Lower leg skin (tissue), 4 donors: ENCODE measurements around the gene WDFY4. TPM values are rescaled to one million over a fixed set of nuclear protein-coding genes. Genes with fewer than 3 reads are reported as not detected.
A peak's percentile ranks its signal among the peaks of the same experiment; 100 is the strongest.

Experiments
- DNase-seq, 2 donors: peaks; one replicate each; pipeline ENCODE4 v3.0.0-alpha.2; 2019; ENCODE audit warnings: low spot score in 2 of 2
- H3K4me3 ChIP-seq: fragments of 200-600 bp; sonication (generic); 2 replicates; pipeline ENCODE4 v1.5.1; 2017; ENCODE audit warnings: mild to moderate bottlenecking, low read depth; ENCODE audit not compliant: poor library complexity, severe bottlenecking
- POLR2A ChIP-seq, 2 donors: fragments of 450-650 bp; IDR thresholded peaks; one replicate each; pipeline ENCODE4 v1.6.1; 2016 to 2017; ENCODE audit warnings: antibody characterized with exemption in 2 of 2, mild to moderate bottlenecking in 1 of 2, moderate library complexity in 1 of 2
- WGBS, 2 donors: methylation state at CpG; one replicate each; pipeline ENCODE4 v1.1.5; 2018; 5-methylcytosine and 5-hydroxymethylcytosine counted together
- intact Hi-C: fragments of 100-400 bp; cut with DNase I; formaldehyde crosslinking; loops from one replicate; pipeline ENCODE4 v1.15.0; 2023; ENCODE audit warnings: low total_unique reads
- total RNA-seq, 4 donors: library from RNA; depleted of rRNA; stranded (reverse); fragments of >200 nt; gene quantifications; one replicate each; pipeline ENCODE4 v1.1.0, GENCODE V29; 2016
- TF ChIP-seq, protein P1 (sequence below), 3 donors: fragments of 450-650 bp; IDR thresholded peaks; one replicate each; pipeline ENCODE4 v1.5.1; 2016; ENCODE audit warnings: antibody characterized with exemption in 3 of 3, mild to moderate bottlenecking in 3 of 3, moderate library complexity in 2 of 3

The WDFY4 gene
- total RNA-seq, 4 donors from 2014 or later: 0.91 to 4.2 (median 1.1) TPM

DNA sequence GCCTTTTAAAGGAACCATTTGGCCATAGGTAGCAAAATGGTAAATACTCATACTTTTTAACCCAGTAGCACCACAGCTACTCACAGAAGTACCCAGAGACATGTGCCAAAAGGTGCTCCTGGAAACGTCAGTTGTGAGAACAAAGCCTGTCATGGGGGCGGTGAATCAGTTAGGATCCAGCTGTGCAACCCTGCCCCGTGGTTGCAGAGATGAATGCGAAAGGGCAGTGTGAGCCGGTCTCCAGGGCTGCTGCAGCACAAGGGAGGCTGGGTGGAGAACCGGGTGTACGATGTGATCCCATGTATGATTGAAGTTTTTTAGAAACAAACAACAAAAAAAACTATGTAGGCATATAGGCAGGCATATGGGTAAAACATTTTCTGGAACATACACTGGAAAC, 256.3 kb downstream of the WDFY4 start:
- no peak overlapping the region for H3K4me3 ChIP-seq
- TF ChIP-seq, protein P1, sequence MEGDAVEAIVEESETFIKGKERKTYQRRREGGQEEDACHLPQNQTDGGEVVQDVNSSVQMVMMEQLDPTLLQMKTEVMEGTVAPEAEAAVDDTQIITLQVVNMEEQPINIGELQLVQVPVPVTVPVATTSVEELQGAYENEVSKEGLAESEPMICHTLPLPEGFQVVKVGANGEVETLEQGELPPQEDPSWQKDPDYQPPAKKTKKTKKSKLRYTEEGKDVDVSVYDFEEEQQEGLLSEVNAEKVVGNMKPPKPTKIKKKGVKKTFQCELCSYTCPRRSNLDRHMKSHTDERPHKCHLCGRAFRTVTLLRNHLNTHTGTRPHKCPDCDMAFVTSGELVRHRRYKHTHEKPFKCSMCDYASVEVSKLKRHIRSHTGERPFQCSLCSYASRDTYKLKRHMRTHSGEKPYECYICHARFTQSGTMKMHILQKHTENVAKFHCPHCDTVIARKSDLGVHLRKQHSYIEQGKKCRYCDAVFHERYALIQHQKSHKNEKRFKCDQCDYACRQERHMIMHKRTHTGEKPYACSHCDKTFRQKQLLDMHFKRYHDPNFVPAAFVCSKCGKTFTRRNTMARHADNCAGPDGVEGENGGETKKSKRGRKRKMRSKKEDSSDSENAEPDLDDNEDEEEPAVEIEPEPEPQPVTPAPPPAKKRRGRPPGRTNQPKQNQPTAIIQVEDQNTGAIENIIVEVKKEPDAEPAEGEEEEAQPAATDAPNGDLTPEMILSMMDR (IDR thresholded peaks at IDR 0.05): no peak
- TF ChIP-seq POLR2A (IDR thresholded peaks at IDR 0.05): no peak
- DNase-seq: no peak
- intact Hi-C loops: no loop called here
- WGBS, 2 donors: 79 to 81% methylated on average over 7 of the region's 7 CpGs

DNA sequence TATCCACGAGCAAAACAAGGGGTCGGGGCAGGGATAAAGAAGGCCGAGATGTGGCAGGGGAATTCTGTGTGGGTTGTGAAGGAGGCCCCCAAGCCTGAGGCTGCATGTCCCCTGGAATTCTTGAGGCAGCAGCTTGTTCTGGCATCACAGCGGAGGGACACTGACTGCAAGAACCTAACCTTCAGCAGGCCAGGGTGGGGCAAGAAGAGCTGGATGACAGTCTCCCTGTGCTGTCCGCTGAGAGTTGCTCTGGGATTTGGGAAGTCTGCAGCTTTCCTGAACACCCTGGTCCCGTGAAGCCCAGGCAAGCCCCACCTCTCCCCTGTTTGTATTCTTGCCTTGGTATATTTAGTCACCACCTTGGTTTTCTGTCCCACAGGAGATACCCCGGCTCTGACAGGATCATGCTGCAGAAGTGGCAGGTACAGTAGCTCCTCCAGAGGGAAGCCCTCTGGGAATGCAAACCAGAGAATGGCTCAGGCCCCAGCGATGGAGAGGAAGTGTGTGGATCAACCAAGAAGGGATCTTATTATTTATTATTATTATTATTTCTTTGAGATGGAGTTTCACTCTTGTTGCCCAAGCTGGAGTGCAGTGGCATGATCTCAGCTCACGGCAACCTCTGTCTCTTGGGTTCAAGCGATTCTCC, 256.9 kb downstream of the WDFY4 start:
- TF ChIP-seq, protein P1 (IDR thresholded peaks at IDR 0.05): no peak
- TF ChIP-seq POLR2A (IDR thresholded peaks at IDR 0.05): no peak
- no peak overlapping the region for H3K4me3 ChIP-seq
- intact Hi-C loops: no loop called here
- no peak for DNase-seq
- WGBS, 2 donors: 87 to 90% methylated on average over 10 of the region's 10 CpGs

DNA sequence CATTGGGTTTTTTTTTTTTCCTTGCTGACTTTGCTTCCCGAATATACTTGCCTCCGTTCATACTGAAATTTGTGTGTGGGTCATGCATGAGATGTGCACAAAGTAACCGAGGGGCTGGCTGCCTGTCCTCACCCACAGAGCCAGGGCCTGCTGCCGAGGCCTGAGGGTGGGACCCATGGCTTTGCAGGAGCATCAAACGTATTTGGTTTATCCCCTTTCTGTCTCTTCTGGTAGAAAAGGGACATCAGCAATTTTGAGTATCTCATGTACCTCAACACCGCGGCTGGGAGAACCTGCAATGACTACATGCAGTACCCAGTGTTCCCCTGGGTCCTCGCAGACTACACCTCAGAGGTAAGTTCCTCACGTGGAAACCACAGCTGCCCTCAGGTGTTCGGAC, 258.4 kb downstream of the WDFY4 start:
- WGBS, 2 donors: 92 to 93% methylated on average over 10 of the region's 10 CpGs
- DNase-seq: no peak
- no peak for TF ChIP-seq POLR2A (IDR thresholded peaks at IDR 0.05)
- TF ChIP-seq, protein P1 (IDR thresholded peaks at IDR 0.05): no peak
- intact Hi-C loops: no loop called here
- H3K4me3 ChIP-seq: no peak overlapping the region

DNA sequence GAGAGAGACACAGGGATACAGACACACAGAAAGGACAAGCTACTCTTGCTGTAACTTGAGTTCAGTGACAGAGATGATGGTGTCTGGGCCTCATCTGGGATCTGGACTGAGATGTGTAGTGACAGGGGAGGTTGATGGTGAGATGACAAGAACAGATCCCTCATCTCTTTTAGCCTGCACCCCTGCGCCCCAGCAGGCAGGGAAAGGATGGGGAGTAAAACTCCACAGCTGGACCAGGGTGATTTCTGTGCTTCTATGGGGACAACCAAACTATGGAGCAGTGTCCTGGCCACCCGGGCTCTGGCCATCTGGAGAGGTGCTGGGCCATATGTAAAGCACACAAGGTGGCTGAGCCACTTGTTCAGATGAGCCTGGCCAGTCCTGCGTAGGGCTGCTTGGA, 259.5 kb downstream of the WDFY4 start:
- no peak for TF ChIP-seq POLR2A (IDR thresholded peaks at IDR 0.05)
- TF ChIP-seq, protein P1 (IDR thresholded peaks at IDR 0.05): no peak

DNA sequence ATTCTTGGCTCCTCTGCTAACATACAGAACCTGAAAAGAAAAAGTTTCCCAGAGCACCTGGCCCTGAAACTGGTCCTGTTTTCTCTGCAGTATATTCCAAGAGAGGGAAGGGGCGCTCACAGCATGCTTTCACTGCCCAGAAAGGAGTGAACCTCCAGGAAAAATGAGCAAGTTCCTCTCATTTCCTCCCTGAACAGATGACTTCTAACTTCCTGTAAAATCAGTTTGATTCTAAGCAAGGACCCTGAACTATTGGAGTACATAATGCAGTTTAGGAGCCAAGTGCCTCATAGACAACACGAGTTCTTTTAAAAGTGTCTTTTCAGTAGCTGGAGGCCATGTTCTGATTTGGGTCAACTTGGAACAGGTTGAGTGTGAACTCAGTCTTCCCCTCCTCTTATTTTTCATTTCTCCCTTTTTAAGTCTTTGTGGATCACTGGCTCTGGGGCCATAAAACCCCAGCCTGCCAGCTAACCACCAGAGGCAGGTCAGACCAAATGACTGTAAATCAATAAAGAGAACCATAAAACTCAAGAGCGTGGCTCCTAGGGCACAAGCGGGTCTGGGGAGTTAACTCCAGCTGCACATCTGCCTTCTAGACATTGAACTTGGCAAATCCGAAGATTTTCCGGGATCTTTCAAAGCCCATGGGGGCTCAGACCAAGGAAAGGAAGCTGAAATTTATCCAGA, 260.9 kb downstream of the WDFY4 start:
- H3K4me3 ChIP-seq: no peak overlapping the region
- TF ChIP-seq, protein P1 (IDR thresholded peaks at IDR 0.05): no peak
- no peak for TF ChIP-seq POLR2A (IDR thresholded peaks at IDR 0.05)
- intact Hi-C loops: no loop called here
- 63 to 68% methylated on average over 6 of the region's 6 CpGs for WGBS, 2 donors
- DNase-seq: peak in 1 of 2 donors; percentile 37

More for the DNA sequence above, 259.5 kb downstream of the WDFY4 start:
- H3K4me3 ChIP-seq: no peak overlapping the region
- peak in 1 of 2 donors; percentile 39 for DNase-seq
- intact Hi-C loops: no loop called here
- 92 to 96% methylated on average over 3 of the region's 3 CpGs for WGBS, 2 donors
